HG03280 (cell line): ENCODE data around the gene LRRC17.

Experiments
- ATAC-seq: cut with Tn5 transposase; IDR thresholded peaks from one replicate; pipeline ENCODE4 v1.9.1; 2021; ENCODE audit warnings: mild to moderate bottlenecking, moderate library complexity; ENCODE audit not compliant: unreplicated experiment

Gene LRRC17

GRCh38 chr7:102912742-102913141, at the start of gene LRRC17:
TSS of gene LRRC17 (plus strand) at chr7:102913000. CDS start at chr7:102933914, 20,914 bp downstream.
- ATAC-seq, result no peak

DNA sequence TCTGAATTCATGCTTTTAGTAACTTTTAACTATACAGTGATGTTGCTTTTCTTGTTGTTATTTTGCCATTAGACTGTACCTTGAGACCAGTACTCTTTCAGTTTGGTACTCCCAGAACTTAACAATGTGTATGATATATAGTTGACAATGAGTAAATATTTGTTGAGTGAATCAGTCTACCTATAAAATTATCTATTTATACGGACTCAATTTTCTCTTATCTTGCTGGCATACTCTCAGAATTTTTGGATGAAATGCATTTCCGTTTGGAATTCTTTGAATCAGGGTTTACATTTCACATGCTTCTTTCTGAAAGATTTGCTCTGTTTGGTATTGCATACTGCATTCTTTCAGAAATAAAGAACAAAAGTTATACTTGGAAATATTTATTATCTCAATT, 47.8 kb upstream of the LRRC17 start:
- ATAC-seq, result no peak

DNA sequence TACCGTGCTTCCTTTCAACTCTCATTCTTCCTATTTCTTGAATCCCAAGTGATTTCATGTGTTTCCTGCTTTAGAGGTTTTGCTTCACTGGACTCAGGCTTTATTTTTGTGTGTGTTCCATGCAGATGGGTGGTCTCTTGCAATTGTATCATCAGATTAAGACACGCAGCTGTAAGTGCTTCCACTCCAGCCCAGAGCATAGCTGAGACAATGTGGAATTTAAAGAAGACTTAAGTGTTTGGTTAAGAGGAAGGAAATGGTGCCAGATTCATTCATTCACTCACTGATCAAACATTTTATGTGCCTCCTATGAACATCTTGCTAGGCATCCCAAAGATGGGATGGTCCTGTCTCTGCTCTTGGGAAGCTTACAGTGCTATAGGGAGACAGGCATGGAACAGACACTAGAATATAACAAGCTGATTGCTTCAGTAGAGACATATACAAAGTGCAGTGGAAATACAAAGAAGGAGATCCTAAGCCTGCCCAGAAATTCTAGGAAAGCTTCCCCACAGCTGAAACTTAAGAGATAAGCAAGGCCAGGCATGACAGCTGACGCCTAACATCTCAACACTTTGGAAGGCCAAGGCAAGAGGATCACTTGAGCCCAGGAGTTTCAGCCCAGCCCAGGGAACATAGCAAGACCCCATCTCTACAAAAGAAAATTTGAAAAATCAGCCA, 46.1 kb upstream of the LRRC17 start:
- ATAC-seq, result no peak

DNA sequence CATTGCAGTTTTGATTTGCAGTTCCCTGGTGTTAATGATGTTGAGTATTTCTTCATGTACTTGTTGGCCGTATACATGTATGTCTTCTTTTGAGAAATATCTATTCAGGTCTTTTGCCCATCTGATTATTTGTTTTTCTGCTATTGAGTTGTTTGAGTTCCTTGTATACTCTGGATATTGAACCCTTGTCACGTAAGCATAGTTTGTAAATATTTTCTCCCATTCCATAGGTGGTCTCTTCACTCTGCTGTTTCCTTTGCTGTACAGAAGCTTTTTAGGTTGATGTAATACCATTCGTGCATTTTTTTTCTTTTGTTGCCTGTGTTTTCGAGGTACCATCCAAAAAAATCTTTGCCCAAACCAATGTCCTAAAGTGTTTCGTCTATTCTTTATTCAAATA, 43.6 kb upstream of the LRRC17 start:
- no peak for ATAC-seq

GRCh38 chr7:102872460-102872859, 40.3 kb upstream of the LRRC17 start:
- no peak for ATAC-seq

DNA sequence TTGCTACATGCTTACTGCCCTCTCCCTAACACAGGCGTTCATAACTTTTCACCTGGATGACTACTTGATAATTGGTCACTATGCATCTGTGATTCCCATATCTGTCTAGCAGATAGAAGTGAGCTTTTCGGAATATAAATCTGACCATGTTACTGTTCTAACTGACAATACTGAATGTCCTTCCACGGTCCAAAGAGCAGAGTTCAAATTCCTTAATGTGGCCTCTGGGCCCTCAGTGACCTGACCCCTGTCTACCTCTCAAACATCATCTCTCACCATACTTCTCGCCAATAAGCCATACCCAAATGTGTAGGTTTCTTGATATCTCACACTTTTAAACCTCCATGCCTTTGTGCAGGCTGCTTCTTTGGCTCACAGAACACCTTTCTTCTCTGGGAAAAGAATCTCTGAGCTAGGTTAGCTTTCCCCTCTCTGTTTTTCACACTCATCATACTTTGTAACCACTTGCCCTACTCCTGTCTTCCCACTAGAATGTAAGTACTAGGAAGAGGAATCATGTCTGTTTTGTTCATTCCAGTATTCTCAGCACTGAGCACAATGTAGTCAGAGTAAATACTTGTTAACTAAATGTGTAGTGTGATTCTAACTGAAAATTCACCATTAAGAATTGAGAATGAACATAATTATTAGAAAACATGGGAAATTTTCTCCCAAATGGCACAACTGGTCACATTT, 39.2 kb upstream of the LRRC17 start:
- no peak for ATAC-seq

GRCh38 chr7:102874166-102874829, 38.5 kb upstream of the LRRC17 start:
- peak; percentile 92 for ATAC-seq

DNA sequence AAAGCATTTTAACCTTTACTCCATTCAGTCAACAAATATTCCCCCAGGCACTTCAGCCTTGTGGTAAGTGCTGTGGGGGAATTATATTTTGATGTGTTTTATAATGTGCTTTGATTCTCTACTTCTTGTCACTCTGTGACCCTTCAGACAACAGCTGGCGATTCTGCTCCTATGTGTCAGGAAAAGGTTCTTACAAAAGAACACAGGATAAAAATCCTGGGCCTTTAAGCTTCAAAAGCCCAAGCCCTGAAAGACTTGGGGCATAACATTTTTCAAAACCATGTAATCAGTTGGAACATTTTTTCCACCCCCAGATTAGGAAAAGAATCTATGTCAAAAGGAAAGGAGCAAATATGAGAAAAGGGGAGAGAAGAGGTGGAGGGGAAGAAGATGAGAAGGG, 37.8 kb upstream of the LRRC17 start:
- no peak for ATAC-seq

- no peak for ATAC-seq
These were observed 37.0 kb upstream of the LRRC17 start for GRCh38 chr7:102875700-102876295.

- ATAC-seq, result no peak
These were observed 29.5 kb upstream of the LRRC17 start for GRCh38 chr7:102883098-102883860.

DNA sequence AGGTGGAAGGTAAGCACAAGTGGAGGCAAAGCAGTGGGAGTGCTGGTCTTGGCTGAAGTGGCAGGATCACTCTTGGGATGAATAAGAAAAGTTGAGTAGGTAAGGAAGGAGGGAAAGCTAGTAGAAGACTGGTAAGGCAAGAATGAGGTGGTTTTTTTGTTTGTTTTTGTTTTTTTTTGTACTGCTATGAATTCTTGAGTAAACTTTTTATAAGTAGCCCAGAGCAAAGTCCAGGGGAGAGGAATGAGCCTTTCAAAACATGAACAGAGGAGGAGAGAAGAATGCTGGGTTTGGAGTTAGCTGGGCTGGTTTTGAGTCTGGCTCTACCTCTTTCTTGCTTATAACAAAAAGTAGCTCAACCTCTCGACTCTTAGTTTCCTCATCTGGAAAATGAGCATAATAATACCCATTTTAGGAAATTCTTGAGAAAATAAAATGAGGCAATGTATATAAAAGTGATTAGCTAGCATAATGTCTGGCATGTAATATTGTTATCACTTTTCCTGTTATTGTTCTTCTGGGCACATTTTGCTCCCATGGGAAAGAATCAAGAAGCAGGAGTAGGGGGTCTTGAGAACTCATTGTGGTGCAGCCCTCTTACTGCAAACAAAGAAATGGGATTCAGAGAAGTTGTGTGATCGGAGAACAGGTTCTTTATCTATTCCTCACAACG, 24.1 kb upstream of the LRRC17 start:
- no peak for ATAC-seq

- ATAC-seq, result no peak
These were observed 22.9 kb upstream of the LRRC17 start for GRCh38 chr7:102889851-102890250.

- no peak for ATAC-seq
These were observed 22.4 kb upstream of the LRRC17 start for GRCh38 chr7:102890292-102890970.

DNA sequence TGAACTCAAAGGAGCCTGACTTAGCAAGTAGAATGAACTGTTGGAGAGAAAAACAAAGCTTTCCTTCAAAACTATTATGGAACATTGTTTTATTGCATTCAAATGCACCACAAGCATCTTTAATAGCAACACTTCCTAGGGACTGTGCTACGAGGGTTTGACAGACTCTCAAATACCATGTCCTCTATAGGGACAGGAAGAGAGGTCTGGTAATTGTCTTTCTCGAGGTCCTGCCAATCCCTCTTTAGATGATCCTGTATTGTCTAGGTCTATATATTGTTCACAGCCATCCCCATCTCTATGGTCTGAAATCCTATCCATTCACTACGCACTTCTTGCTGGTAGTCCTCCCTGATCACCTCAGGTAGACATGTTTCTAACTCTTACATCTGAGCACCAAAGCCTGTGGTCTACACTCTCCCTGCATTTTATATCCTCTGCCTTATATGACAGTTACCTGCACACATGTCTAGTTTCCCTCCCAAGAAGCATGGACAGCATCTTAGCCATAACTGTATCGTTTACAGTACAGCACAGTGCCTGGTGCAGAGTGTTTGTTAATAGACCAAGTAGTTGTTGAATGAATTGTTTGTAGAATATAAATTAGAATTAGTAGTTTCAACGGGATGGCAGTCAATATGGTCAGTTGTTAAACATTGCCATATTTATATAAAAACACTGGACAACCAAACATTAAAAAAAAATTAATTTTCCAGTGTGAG, 21.7 kb upstream of the LRRC17 start:
- no peak for ATAC-seq

GRCh38 chr7:102891693-102892261, 21.0 kb upstream of the LRRC17 start:
- ATAC-seq, result no peak

DNA sequence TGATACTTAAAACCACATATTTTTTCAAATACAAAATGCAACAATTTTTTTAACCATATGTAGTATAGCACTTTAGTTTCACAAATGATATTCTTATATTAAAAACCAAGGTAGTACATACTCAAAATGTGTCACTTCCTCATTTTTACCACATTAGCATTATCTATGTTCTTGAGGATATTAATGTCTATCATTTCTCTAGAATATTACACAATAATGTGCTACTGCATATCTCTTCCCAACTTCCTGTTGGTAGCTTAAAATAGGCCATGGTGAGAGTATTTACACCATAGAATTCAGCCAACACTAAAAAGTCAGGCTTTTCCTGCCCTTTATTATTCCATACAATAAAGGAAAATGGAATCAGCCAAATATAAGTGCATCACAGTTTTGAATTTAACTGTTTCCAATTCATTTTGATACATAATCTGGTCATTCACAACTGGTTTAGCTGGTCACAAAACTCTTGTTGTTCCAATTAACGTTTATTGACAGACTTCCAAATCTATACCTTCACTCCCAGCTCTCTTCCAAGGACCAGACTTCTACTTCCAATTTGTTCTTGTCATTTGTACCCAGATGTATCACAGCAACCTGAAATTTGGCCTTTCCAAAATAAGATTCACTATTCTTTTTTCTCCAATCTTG, 20.0 kb upstream of the LRRC17 start:
- no peak for ATAC-seq

DNA sequence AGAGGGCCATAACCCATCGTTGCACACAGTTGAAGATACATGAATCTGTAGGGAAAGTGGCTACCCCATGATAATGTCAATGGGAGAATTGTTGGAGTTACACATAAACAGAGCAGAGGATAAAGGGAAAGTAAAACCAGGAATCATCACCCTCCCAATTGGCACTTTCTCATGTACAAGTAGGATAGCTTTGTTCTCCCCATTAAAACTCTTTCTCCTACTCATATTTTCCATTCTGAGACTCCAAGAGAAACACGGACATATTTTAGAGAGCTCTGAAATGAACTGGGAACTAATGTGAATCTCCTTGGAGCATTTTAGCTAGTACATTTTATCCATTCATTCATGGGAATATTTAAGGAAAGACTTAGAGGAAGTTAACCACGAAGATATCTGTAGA, 17.2 kb upstream of the LRRC17 start:
- no peak for ATAC-seq

DNA sequence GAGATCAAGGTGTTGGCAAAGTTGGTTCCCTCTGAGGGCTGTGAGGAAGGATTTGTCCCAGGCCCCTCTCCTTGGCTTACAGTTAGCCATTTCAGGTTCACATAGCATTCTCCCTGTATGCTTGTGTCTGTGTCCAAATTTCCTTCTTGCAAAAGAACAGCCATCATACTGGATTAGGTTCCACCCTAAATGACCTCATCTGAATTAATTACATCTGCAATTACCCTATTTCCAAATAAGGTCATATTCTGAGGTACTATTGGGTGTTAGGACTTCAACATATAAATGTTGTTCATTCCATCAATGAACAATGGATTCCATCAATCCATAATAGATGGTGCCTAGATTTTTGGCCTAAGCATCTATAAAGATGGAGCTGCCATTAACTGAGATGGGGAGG, 16.2 kb upstream of the LRRC17 start:
- ATAC-seq, result no peak
